Adrenal gland (tissue), 12 donors: ENCODE results near the gene SOS1. TPM values are rescaled to one million over a fixed set of nuclear protein-coding genes. Genes with fewer than 3 reads are reported as not detected.

Source experiments
- DNase-seq, 7 donors: peaks; one replicate each; pipeline ENCODE4 v3.0.0-alpha.2; 2019 to 2020
- H3K27ac ChIP-seq, 5 donors: fragments of 200-600 bp; sonication (generic) in 4 of 5; 1 replicate in 3 of 5; 2 replicates in 2 of 5; pipeline versions ENCODE4 v1.5.1 to v1.8.0; 2016 to 2020; ENCODE audit warnings: mild to moderate bottlenecking in 1 of 5
- H3K27me3 ChIP-seq: fragments of 200-600 bp; 2 replicates; pipeline ENCODE4 v1.8.0; 2021
- H3K36me3 ChIP-seq, 2 donors: fragments of 200-600 bp; replicated peaks in 1 of 2; 1 replicate in 1 of 2; 2 replicates in 1 of 2; pipeline versions ENCODE4 v1.5.1 to v1.8.0; 2018 to 2022
- H3K4me1 ChIP-seq, 2 donors: fragments of 200-600 bp; replicated peaks in 1 of 2; 1 replicate in 1 of 2; 2 replicates in 1 of 2; pipeline versions ENCODE4 v1.5.1 to v1.8.0; 2018 to 2021
- H3K4me3 ChIP-seq, 4 donors: fragments of 200-600 bp; sonication (generic) in 3 of 4; one replicate each; pipeline ENCODE4 v1.5.1; 2016 to 2018
- H3K9me3 ChIP-seq, 3 donors: fragments of 200-600 bp; sonication (generic) in 1 of 3; replicated peaks in 1 of 3; 1 replicate in 2 of 3; 2 replicates in 1 of 3; pipeline versions ENCODE4 v1.5.1 to v1.8.0; 2016 to 2021
- CTCF ChIP-seq, 6 experiments: fragments of 450-650 bp in 4 of 6; fragments of 200-600 bp in 2 of 6; sonication (generic) in 1 of 6; IDR thresholded peaks; 1 replicate in 5 of 6; 2 replicates in 1 of 6; pipeline versions ENCODE4 v1.5.1 to v1.8.0; 2016 to 2021; ENCODE audit warnings: antibody characterized with exemption in 6 of 6, mild to moderate bottlenecking in 2 of 6, moderate library complexity in 1 of 6
- POLR2A ChIP-seq, 2 donors: fragments of 450-650 bp; IDR thresholded peaks; one replicate each; pipeline ENCODE4 v1.6.1; 2017; ENCODE audit warnings: antibody characterized with exemption in 2 of 2, mild to moderate bottlenecking in 2 of 2, moderate library complexity in 1 of 2
- WGBS, 4 donors: extraction: QIAGEN DNeasy Blood & Tissue Kit in 2 of 4; methylation state at CpG; one replicate each; pipeline versions ENCODE4 v1.1.5 to v1.1.7; 2013 to 2017; 5-methylcytosine and 5-hydroxymethylcytosine counted together
- intact Hi-C, 2 donors: fragments of 100-400 bp; cut with DNase I; formaldehyde crosslinking; loops; one replicate each; pipeline versions ENCODE4 v1.14.1 to v1.15.0; 2022 to 2023
- polyA plus RNA-seq, 3 donors: library from polyadenylated mRNA; stranded (reverse); fragments of 200-250 nt in 2 of 3; fragments of 350-450 nt in 1 of 3; fragmentation: Illumina TruSeq in 1 of 3; extraction: RNeasy Lipid Tissue Mini Kit (QIAGEN cat#74804) in 1 of 3; gene quantifications; one replicate each; pipeline ENCODE4 v1.2.3, GENCODE V29; 2013 to 2014
- total RNA-seq, 9 donors: library from RNA; depleted of rRNA in 4 of 9; stranded (reverse); fragments of >200 nt in 4 of 9; fragments of 120-200 nt in 1 of 9; fragmentation: NEBNext Ultra II Directional in 1 of 9; extraction: Animal tissue kit (Norgen Biotek cat#: 25700) in 1 of 9; gene quantifications; one replicate each; pipeline versions ENCODE4 v1.1.0 to v1.2.4, GENCODE V29; 2013 to 2023
- donor health status: healthy with polysubstance abuse.
- donor health status: Bipolar disorder and iron deficiency.
- donor health status: DM: yes; HTN: yes; CAD: no.
- donor health status: DM: no; HTN: no; CAD: no.
- donor health status: DM: no; HTN: no; CAD: no.
- donor health status: DM: yes; HTN: yes; CAD: no.

The SOS1 gene
- total and polyA plus RNA-seq, 12 donors, result 6.4 to 42.0 (median 26.5) TPM

- intact Hi-C loops, result loop anchor here (5.0 to 10.0 kb wide), 2 partner anchors 59 to 162 kb away; partner anchors contain the start of gene SOS1 (in 1 of the 2)
- H3K27ac ChIP-seq, result no peak overlapping the region
These were observed 55.2 kb downstream of the SOS1 start for GRCh38 chr2:39065616-39066015.

DNA sequence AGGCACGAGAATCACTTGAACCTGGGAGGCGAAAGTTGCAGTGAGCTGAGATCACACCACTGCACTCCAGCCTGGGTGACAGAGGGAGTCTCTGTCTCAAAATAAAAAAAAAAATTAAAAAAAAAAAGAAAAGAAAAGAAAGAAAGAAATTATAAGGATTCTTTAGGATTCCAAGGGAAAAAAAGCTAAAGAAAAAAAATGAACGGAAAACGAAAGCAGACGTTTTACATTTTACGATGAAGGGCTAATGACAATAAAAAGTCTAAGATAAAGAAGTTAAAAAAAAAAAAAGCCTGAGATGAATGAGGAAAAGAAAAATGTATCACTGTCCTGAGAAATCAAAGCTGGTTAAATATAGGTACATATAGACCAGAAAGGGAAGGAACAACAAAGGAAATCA lies 58.5 kb downstream of the SOS1 start:
- TF ChIP-seq CTCF (IDR thresholded peaks at IDR 0.05) (no peak), POLR2A (IDR thresholded peaks at IDR 0.05) (no peak)
- Histone ChIP-seq H3K9me3 (no peaks in the 10 kb centered on the region), H3K27me3 (no peaks in the 10 kb centered on the region), H3K36me3 (no peaks in the 10 kb centered on the region), H3K4me1 (peaks cover 0 to 7% of the 10 kb centered on the region in 2 donors), H3K27ac (no peak overlapping the region), H3K4me3 (no peak overlapping the region)
- 92 to 95% (median 94%) methylated on average over 6 of the region's 6 CpGs for WGBS, 4 donors
- intact Hi-C loops, result loop anchor here in 1 of 2 donors (10.0 kb wide), 1 partner anchor 62 kb away; the partner anchor contains the start of gene SOS1
- DNase-seq, result no peak

More at GRCh38 chr2:39065616-39066015, 55.2 kb downstream of the SOS1 start:
- TF ChIP-seq POLR2A (IDR thresholded peaks at IDR 0.05) (no peak), CTCF (IDR thresholded peaks at IDR 0.05) (no peak)
- H3K27me3 ChIP-seq, result no peaks in the 10 kb centered on the region
- no peak overlapping the region for H3K4me3 ChIP-seq
- H3K4me1 ChIP-seq, result peaks cover 0 to 9% of the 10 kb centered on the region in 2 donors
- H3K36me3 ChIP-seq, result no peaks in the 10 kb centered on the region
- no peak for DNase-seq
- H3K9me3 ChIP-seq, result no peaks in the 10 kb centered on the region

DNA sequence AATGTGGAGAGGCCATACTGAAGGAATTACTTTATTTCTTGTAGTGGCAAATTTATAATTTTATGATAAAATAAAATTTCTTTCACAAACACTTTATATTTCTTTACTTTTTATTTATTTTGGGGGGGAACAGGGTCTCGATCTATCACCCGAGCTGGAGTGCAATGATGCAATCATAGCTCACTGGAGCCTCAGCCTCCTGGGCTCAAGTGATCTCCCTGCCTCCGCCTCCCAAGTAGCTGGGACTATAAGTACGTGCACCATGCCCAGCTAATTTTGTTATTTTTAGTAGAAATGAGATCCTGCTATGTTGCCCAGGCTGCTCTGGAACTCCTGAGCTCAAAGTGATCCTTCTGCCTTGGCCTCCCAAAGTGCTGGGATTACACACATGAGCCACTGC lies 59.6 kb downstream of the SOS1 start:
- Histone ChIP-seq H3K27me3 (no peaks in the 10 kb centered on the region), H3K4me1 (peaks cover 0 to 7% of the 10 kb centered on the region in 2 donors), H3K27ac (no peak overlapping the region), H3K36me3 (no peaks in the 10 kb centered on the region), H3K9me3 (no peaks in the 10 kb centered on the region), H3K4me3 (no peak overlapping the region)
- intact Hi-C loops, result loop anchor here in 1 of 2 donors (10.0 kb wide), 1 partner anchor 64 kb away; the partner anchor contains the start of gene SOS1
- DNase-seq, result no peak
- no peak for TF ChIP-seq CTCF (IDR thresholded peaks at IDR 0.05)
- no peak for TF ChIP-seq POLR2A (IDR thresholded peaks at IDR 0.05)
- 87 to 94% (median 89%) methylated on average over 4 of the region's 4 CpGs for WGBS, 4 donors

- no peaks in the 10 kb centered on the region for H3K9me3 ChIP-seq
- DNase-seq, result no peak
- no peak overlapping the region for H3K27ac ChIP-seq
- no peak overlapping the region for H3K4me3 ChIP-seq
- TF ChIP-seq POLR2A (IDR thresholded peaks at IDR 0.05) (no peak), CTCF (IDR thresholded peaks at IDR 0.05) (peak; percentile 56 to 79 (median 68))
- H3K27me3 ChIP-seq, result no peaks in the 10 kb centered on the region
- no peaks in the 10 kb centered on the region for H3K36me3 ChIP-seq
- intact Hi-C loops, result no loop called here
- peaks cover 0 to 7% of the 10 kb centered on the region in 2 donors for H3K4me1 ChIP-seq
- WGBS, 4 donors, result 19 to 24% (median 21%) methylated on average over 2 of the region's 2 CpGs
These were observed 61.4 kb downstream of the SOS1 start for GRCh38 chr2:39059366-39059952.
